ENCODE data around the gene PDE6A. TPM values are rescaled to one million over a fixed set of nuclear protein-coding genes. Genes with fewer than 3 reads are reported as not detected.

The PDE6A gene
- total RNA-seq, 2 experiments from 2014 or later, result not detected

DNA sequence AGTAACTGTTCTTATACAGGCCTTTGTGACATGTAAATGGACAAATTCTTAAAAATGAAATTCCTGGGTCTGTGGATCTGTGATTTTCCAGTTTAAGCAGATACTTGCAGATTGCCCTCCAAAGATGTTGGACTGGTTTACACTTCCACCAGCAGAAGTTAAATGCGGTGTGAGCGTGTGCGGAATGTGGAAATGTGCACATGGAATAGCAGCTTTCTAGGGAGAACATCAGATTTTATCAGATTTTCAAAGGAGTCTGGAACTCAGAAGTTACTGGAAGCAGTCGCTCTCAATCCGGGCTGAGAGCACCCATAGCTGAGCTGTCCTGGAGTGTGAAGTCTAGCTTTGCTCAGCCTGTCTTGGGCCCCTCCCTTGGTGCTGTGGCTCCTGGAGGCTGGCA, 117.0 kb downstream of the PDE6A start:
- Histone ChIP-seq H3K36me3 (ENCODE audit: insufficient read depth, low read length) (peaks cover 27% of the 10 kb centered on the region; the same call in 1 of the 2 replicates), H3K4me2 (ENCODE audit: low read length) (no peak overlapping the region), H3K4me1 (ENCODE audit: insufficient read depth, low read length, poor library complexity, severe bottlenecking) (peaks cover 3% of the 10 kb centered on the region), H3K4me3 (ENCODE audit: low read depth, low read length, poor library complexity, severe bottlenecking) (no peak overlapping the region), H3K9me2 (ENCODE audit: insufficient read depth, low read length) (no peaks in the 10 kb centered on the region), H4K20me1 (ENCODE audit: insufficient read depth, low read length) (no peaks in the 10 kb centered on the region), H3K79me2 (ENCODE audit: insufficient read depth, low read depth, low read length) (no peaks in the 10 kb centered on the region), H3K9me3 (ENCODE audit: low read length) (no peaks in the 10 kb centered on the region), H2AFZ (ENCODE audit: low read length) (no peak overlapping the region), H3K27ac (ENCODE audit: low read depth, low read length, poor library complexity, severe bottlenecking) (no peak overlapping the region)
- intact Hi-C loops (cut with micrococcal nuclease; ENCODE audit: unreplicated experiment), result no loop called here
- no peak for DNase-seq (ENCODE audit: low spot score)
- no TSS peak for BruUV-seq (replicated peaks)
- ChIA-PET POLR2A (no interaction called here), CTCF (ENCODE audit: unreplicated experiment) (interaction anchor here (1.7 kb wide), 1 partner anchor 160 kb away, joined by 4 read pairs; no protein-coding TSS in a partner anchor)
- no peak for TF ChIP-seq EZH2phosphoT487 (IDR thresholded peaks at IDR 0.05; ENCODE audit: borderline replicate concordance, low read depth, low read length)
- TF ChIP-seq, protein P1, sequence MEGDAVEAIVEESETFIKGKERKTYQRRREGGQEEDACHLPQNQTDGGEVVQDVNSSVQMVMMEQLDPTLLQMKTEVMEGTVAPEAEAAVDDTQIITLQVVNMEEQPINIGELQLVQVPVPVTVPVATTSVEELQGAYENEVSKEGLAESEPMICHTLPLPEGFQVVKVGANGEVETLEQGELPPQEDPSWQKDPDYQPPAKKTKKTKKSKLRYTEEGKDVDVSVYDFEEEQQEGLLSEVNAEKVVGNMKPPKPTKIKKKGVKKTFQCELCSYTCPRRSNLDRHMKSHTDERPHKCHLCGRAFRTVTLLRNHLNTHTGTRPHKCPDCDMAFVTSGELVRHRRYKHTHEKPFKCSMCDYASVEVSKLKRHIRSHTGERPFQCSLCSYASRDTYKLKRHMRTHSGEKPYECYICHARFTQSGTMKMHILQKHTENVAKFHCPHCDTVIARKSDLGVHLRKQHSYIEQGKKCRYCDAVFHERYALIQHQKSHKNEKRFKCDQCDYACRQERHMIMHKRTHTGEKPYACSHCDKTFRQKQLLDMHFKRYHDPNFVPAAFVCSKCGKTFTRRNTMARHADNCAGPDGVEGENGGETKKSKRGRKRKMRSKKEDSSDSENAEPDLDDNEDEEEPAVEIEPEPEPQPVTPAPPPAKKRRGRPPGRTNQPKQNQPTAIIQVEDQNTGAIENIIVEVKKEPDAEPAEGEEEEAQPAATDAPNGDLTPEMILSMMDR (conservative IDR thresholded peaks at IDR 0.05; ENCODE audit: low read length), result no peak

DNA sequence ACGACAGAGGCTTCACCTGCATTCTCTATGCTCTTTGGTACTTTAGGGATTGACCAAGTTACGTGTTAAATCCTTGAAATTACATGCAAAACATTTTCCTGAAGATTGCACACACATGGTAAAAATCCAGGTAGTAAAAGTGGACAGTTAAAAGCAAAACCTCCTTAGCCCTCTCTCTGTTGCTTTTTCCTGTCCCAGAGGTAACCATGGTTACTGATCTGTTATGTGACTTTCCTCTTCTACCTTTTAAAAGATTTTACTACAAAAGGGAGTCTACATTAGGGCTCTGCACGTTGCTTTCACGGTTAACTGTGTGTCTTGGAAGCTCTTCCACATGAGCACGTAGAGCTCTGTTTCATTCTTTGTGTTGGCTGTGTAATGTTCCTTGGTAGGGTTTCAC, 117.5 kb downstream of the PDE6A start:
- no peaks in the 10 kb centered on the region for H3K9me3 ChIP-seq (ENCODE audit: low read length)
- no peaks in the 10 kb centered on the region for H3K9me2 ChIP-seq (ENCODE audit: insufficient read depth, low read length)
- no peak for DNase-seq (ENCODE audit: low spot score)
- peaks cover 25% of the 10 kb centered on the region; the same call in 1 of the 2 replicates for H3K36me3 ChIP-seq (ENCODE audit: insufficient read depth, low read length)
- intact Hi-C loops (cut with micrococcal nuclease; ENCODE audit: unreplicated experiment), result no loop called here
- H3K27ac ChIP-seq (ENCODE audit: low read depth, low read length, poor library complexity, severe bottlenecking), result no peak overlapping the region
- TF ChIP-seq, protein P1 (conservative IDR thresholded peaks at IDR 0.05; ENCODE audit: low read length), result no peak
- no peak for TF ChIP-seq EZH2phosphoT487 (IDR thresholded peaks at IDR 0.05; ENCODE audit: borderline replicate concordance, low read depth, low read length)
- ChIA-PET CTCF (ENCODE audit: unreplicated experiment) (interaction anchor here (1.7 kb wide), 1 partner anchor 160 kb away, joined by 4 read pairs; no protein-coding TSS in a partner anchor), POLR2A (no interaction called here)
- no peak overlapping the region for H2AFZ ChIP-seq (ENCODE audit: low read length)
- no peak overlapping the region for H3K4me3 ChIP-seq (ENCODE audit: low read depth, low read length, poor library complexity, severe bottlenecking)
- H3K4me2 ChIP-seq (ENCODE audit: low read length), result no peak overlapping the region
- H4K20me1 ChIP-seq (ENCODE audit: insufficient read depth, low read length), result no peaks in the 10 kb centered on the region
- BruUV-seq (replicated peaks), result no TSS peak
- peaks cover 3% of the 10 kb centered on the region for H3K4me1 ChIP-seq (ENCODE audit: insufficient read depth, low read length, poor library complexity, severe bottlenecking)
- H3K79me2 ChIP-seq (ENCODE audit: insufficient read depth, low read depth, low read length), result no peaks in the 10 kb centered on the region

GRCh38 chr5:149826574-149826973, 118.0 kb downstream of the PDE6A start:
- Histone ChIP-seq H2AFZ (ENCODE audit: low read length) (no peak overlapping the region), H4K20me1 (ENCODE audit: insufficient read depth, low read length) (no peaks in the 10 kb centered on the region), H3K36me3 (ENCODE audit: insufficient read depth, low read length) (peaks cover 25% of the 10 kb centered on the region; the same call in 1 of the 2 replicates), H3K4me1 (ENCODE audit: insufficient read depth, low read length, poor library complexity, severe bottlenecking) (peaks cover 3% of the 10 kb centered on the region), H3K79me2 (ENCODE audit: insufficient read depth, low read depth, low read length) (no peaks in the 10 kb centered on the region), H3K4me2 (ENCODE audit: low read length) (no peak overlapping the region), H3K27ac (ENCODE audit: low read depth, low read length, poor library complexity, severe bottlenecking) (no peak overlapping the region), H3K4me3 (ENCODE audit: low read depth, low read length, poor library complexity, severe bottlenecking) (no peak overlapping the region), H3K9me2 (ENCODE audit: insufficient read depth, low read length) (no peaks in the 10 kb centered on the region), H3K9me3 (ENCODE audit: low read length) (no peaks in the 10 kb centered on the region)
- CTCF ChIA-PET (ENCODE audit: unreplicated experiment), result interaction anchor here (2.4 kb wide), 1 partner anchor 159 kb away, joined by 7 read pairs; no protein-coding TSS in a partner anchor
- POLR2A ChIA-PET, result no interaction called here
- DNase-seq (ENCODE audit: low spot score), result no peak
- TF ChIP-seq, protein P1 (conservative IDR thresholded peaks at IDR 0.05; ENCODE audit: low read length), result no peak
- TF ChIP-seq EZH2phosphoT487 (IDR thresholded peaks at IDR 0.05; ENCODE audit: borderline replicate concordance, low read depth, low read length), result no peak
- no TSS peak for BruUV-seq (replicated peaks)
- intact Hi-C loops (cut with micrococcal nuclease; ENCODE audit: unreplicated experiment), result no loop called here

Data from OCI-LY7 (cell line).